ENCODE data around the gene SFTPD.
"Not testable (repeated sequence)": the region's sequence is repeated elsewhere in the genome, so short reads cannot be mapped to it uniquely, and the experiment has no call there.

Gene SFTPD

GRCh38 chr10:79925614-79926013 lies 23.3 kb downstream of the SFTPD start:
- DNase-seq (ENCODE audit: low read depth) = no peak

DNA sequence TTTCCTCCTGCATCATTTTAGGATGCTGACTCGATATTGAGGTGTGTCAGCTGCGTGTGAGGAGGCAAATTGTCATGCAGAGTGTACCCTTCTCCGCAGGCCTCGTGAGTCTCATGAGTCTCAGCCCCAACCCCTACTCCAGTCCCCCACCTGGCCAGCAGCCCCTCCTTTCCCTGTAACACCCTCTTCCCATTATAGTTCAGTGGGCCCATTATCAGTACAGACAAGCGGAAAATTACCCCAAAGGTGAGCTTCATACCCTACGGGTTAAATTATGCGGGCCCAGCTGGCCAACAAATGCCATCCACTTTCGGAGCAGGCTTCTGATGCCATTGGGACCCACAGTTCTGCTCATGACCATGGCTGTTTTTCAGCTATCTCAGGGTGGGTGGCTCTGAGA lies 25.2 kb downstream of the SFTPD start:
- no peak for DNase-seq (ENCODE audit: low read depth)

GRCh38 chr10:79923145-79923544 lies 25.8 kb downstream of the SFTPD start:
- DNase-seq (ENCODE audit: low read depth) = no peak

DNA sequence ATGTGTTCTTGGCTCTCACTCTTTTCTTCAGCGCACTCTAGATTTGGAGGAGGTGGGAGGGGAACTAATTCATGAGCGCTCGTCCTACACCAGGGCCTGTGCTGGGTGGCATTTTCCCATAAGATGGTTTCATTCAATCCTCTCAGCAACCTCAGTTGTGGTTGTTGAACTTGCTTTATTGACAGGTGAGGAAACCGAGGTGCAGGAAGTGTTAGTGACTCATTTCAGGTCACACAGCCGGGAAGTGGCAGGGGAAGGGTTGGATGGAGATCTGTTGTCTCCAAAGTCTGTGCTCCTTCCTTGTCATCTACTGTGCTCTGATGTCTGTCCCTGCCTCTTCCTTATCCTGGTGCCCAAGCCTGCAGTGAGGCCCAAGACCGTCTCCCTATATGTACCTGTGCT lies 26.9 kb downstream of the SFTPD start:
- DNase-seq (ENCODE audit: low read depth) = not testable (repeated sequence)

DNA sequence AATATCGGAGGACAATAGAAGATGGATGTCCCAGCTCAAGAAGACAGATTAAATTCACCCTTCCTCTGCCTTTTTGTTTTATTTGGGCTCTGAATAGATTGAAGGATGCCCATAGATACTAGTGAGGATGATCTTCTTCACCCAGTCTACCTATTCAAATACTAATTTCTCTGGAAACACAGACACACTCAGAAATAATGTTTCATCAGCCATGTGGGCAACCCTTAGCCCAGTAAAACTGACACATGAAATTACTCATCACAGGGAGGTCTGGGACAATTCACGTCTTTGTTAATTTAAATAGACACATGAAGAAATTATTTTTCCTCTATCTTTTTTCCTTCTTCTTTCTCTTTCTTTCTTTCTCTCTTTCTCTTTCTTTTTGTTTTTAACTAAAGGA lies 33.1 kb downstream of the SFTPD start:
- DNase-seq (ENCODE audit: low read depth) = not testable (repeated sequence)

GRCh38 chr10:79914512-79914911 lies 34.4 kb downstream of the SFTPD start:
- not testable (repeated sequence) for DNase-seq (ENCODE audit: low read depth)

DNA sequence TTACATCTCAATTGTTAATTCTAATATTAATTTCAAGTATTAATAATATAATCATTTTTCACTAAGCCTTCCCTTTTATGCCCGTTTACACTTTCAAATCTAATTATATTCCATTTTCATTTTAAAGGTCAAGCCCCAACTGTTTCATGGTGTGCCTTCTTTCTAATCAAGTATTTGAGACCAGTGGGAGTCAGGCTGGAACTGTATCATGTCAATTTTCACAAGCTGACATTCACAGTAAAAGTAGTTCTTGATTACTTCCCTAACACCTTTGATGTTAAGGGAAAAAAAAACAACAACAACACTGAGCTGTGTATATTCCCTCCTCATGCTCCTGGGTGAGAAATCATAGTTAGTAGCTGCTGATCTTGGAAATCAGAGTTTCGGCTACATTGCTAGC lies 38.1 kb downstream of the SFTPD start:
- no peak for DNase-seq (ENCODE audit: low read depth)

DNA sequence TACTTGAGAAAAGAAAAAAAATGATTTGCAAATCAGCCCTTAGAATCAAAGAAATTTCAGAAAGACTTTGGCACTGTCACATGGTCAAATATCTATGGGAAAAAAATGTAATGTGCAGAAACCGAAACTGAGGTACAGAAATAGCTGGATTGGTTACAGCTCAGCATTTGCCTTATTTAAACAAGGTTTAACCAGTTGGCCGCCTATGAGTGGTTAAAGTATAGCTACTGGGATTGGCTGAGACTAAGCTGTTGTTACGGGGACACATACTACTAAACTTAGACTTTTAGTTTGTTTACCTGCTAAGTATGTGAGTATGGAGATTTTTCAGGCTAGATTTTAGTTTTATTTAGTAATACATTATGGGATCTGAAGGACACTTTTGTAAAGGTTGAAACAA lies 38.6 kb downstream of the SFTPD start:
- DNase-seq (ENCODE audit: low read depth) = no peak

DNA sequence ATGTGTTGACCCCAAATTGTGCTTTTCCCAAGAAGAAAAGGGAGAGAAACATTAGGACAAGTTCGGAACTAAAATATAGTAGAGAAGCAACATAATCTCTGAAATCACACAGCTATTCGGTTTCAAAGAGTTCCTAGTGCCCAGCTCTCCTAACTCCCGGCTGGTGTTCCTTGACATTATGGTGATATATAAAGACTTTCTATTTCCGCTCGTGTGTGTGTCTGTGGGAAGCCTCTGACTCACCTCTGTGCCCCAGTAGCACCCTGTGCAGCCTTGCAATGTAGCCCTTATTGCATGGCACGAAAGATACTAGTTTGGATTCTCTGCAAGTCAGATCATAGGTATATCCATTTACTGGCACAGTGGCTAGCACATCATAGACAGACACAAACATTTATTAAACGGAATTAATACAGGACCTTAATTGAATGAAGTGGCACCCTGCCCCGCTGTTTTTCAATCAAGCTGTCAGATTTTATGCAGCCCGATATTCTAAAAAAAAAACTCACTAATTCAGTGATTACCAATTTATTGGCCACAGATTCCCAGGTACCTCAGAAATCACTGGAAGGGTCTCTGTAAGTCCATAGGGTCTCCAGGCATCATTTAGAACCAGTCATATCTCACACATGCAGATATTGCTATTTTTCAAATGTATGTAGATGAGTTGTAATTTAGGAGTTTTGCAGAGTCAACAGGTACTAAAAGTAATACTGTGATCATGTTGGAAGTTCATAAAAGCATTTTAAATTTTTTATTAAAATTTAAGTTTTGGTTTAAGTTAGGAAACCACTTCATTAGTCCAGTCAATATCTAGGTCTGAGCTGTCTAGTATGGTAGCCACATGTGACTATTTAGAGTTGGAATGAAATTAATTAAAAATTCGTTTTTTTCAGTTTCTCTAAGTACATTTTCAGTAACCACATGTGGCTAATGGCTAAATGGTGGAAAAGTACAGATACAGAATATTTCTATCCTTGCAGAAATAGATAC lies 43.3 kb downstream of the SFTPD start:
- peak; percentile 9 for DNase-seq (ENCODE audit: low read depth)

GRCh38 chr10:79904671-79905321 lies 44.1 kb downstream of the SFTPD start:
- DNase-seq (ENCODE audit: low read depth) = peak; percentile 36

DNA sequence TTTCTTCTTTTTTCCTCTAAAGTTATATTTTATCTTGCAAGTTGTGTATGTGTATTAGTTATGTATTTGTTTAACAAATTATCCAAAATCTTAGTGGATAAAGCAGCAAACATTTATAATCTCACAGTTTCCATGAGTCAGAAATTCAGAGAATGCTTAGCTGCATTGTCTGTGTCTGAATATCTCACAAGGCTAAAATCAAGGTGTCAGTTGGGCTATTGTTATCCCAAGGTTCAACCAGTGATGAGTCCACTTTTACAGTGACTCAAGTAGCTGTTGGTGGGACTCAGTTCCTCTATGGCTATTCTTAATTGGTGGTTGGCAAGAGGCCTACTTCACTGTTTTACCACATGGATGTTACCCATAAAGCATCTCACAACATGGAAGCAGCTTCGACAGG lies 47.3 kb downstream of the SFTPD start:
- DNase-seq (ENCODE audit: low read depth) = not testable (repeated sequence)

DNA sequence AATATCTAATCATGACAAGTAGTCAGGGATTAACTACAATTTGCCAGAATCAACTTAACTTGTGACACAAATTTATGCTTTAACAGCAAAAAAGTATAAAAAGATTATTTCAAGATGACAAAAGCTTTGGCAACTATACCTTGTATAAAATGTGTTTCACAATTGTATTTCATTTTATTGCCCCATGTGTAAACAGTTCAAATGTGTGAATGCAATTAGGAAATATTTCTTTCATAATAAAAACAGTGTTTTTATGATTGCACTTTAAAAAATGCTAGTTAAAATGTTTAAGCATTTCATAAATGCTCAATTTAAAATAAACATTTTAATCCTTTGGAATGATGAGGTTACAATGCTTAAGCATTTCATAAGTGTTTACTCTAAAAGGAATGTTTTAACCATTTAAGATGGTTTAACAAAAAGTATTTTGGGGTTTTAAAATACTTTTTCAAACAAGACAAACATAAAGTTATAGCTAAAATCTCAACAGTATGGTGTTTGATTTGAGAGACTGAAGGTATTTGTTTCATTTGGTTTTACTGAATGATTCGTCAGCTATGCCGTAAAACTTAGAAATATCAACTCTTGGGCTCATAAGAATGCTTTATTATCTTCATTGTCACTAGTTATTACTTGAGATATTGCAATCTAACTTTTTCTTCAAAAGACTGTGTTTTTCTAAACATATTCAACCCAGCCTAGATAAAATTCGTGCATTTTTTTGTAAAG lies 50.1 kb downstream of the SFTPD start:
- DNase-seq (ENCODE audit: low read depth) = no peak

GRCh38 chr10:79892896-79893295 lies 56.0 kb downstream of the SFTPD start:
- not testable (repeated sequence) for DNase-seq (ENCODE audit: low read depth)

DNA sequence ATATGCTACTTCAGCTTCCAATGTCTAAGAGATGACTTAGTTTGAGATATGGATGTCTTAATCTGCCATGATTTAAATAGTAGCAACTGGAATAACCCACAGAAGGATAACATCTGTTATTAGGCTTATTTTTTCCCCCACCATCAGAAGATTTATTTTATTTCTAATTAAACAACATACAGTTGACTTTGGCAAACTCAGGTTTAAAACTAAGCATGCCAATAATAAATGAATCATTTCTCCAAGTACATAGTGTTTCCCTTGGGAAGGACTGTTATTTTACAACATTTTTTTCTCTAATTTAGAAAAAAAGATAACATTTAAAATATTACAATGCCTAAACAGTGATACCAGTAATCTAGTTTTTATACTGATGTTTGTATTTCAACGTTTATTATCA lies 58.4 kb downstream of the SFTPD start:
- no peak for DNase-seq (ENCODE audit: low read depth)

DNA sequence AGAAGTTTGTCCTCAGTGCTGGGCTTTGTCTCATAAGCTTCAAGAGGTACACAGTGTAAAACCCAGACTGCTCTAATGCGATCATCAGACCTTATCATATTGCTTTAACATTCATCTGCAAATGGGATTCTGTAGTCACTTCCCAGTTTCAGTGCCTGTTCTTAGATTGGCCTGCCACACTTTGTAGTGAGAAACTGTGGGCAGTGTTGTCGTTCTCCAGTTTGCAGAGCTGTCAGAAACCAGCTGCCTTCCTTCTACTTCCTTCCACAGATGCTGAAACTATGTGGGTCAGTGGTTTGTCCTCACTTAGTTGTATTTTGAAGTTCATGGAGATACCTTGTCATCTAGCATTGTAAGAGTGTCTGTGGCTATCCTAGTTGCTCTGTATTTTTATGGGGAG lies 59.9 kb downstream of the SFTPD start:
- DNase-seq (ENCODE audit: low read depth) = not testable (repeated sequence)
